Ramos (cell line): ENCODE measurements around the gene TEKT3.

ENCODE experiments used
- in situ Hi-C: fragments of 300-500 bp; cut with MboI; formaldehyde crosslinking; loops from one replicate; pipeline ENCODE4 v1.14.3; 2022; ENCODE audit warnings: low sequenced_read_pairs; ENCODE audit not compliant: unreplicated experiment

The TEKT3 gene

DNA sequence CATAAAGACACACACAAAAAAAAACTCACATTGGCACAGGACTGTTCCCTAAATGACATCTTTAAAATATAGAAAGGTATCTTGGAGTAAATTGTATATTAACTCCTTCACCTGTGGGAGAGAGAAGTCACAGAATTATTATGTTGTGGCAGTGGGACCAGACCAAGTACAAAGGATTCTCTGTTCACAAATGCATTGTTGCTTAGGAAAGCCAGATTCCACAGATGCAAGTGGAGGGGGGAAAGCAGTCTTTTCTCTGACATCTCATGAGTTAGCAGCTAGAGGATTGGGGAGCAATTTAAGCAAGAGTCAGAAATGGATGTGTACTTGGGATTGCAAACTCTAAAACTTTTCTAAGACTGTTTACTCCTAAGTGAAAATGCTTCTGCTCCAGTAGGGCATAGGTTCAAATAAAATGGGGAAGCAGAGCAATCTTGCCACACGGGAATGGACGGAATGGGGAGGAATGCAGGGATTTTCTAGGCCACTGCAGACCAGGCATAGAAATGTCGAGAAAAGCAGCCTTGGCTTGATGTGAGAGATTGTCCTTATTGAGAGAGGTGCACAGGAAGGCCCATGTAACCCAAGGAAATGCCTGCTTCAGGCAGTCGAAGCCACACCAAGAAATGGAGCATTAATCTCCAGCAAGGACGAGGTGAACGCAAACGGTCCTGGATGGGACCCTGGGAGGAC is 72.2 kb downstream of the TEKT3 start:
- in situ Hi-C loops, result no loop called here

DNA sequence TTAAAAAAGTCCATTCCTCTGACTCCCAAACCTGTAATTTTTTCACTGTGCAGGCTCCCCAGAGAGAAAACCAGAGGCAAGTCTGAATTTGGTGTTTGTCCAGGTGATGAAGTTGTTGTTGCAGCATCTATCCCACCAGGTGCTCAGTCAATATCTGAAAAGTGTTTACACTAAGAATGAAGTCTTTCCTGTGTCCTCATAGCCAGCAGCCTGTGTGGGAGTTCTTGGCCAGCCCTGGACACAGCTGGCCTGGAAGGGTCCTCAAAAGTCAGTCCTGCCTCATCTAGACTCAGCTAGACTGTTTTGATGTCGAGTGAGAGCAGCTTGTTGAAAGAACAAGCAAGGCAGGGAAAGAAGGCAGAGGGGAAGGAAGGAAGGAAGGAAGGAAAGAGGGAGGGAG is 72.9 kb downstream of the TEKT3 start:
- in situ Hi-C loops, result no loop called here

DNA sequence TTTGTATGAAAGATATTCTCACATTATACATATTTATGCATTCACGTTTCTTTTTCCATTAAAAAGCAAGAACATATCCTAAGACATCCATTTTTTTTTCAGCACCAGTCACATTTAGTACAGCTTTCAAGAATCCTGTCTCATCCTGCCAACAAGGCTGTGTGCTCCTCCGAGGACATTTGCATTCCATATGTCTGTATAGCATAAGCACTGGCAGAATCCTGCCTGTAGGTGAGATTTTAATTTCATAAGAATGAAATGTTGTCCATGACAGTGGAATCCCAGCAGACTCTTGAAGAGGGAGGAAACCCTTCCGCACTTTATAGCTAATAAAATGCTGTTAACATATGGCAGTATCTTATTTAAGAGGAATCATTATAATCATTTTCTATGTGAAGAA is 73.4 kb downstream of the TEKT3 start:
- in situ Hi-C loops, result no loop called here

GRCh38 chr17:15266325-15267125 is 74.9 kb downstream of the TEKT3 start:
- in situ Hi-C loops, result no loop called here

DNA sequence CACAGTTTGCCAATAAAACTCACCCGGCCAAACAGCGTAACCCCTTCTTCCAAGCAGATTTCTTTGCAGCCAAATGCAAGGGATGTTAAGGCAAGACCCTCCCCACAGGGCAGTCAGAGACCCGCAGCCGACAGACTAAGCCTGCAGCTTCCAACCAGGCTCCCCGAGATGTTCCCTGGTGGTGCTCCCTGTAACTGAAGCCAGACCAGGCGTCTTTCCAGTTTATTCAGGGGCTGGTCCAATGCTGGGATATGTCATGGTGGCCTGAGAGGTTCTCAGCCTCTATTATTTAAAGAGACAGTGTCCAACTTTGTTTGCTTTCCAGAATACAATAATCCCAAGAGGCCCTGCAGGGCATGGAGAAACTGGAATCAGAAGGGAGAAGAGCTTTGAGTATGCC is 76.3 kb downstream of the TEKT3 start, which contains the start of gene PMP22:
PMP22 (minus strand) TSS at position 196 of the 400 bp plus-strand sequence. CDS start 4,599 bp downstream, outside the sequence.
- in situ Hi-C loops, result no loop called here

DNA sequence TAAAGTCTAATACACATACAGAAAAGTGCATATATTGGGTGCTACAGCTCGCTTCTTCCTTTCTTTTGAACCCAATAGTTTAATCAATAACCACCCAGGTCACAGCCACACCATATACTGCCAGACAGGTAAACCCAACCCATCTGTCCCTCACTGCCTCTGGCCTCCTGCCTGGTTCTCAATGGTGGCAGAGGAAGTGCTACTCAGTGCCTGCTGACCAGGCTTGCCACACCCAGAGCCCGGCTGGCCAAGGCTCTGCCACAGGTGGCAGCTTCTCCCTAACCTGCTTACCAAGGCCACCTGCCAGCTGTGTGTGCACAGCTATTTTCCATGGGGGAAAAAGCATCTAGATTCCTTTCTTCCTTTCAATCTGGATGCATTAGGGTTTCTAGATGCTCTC is 76.9 kb downstream of the TEKT3 start:
- in situ Hi-C loops, result no loop called here

DNA sequence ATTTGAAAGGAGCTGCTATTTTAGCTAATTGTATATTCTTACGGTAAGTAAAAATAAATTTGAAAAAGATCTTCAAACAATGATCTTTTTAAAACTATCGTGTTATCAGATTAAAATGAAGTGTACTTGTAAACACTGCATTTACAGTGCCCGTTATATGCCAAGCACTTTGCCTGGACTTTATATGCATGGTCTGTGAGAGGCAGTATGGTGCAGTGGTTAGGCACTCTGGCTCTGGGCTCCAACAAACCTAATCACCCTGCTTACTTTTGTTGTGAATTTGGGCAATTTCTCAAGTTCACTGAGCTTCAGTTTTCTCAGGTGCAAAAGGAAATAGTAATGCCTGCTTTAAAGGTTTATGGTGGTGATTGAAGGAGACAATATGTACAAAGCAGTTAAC is 77.7 kb downstream of the TEKT3 start:
- in situ Hi-C loops, result no loop called here

- in situ Hi-C loops, result no loop called here
These were observed 78.2 kb downstream of the TEKT3 start for GRCh38 chr17:15263206-15263579.

GRCh38 chr17:15262291-15263205 is 78.8 kb downstream of the TEKT3 start:
- in situ Hi-C loops, result no loop called here

GRCh38 chr17:15261802-15262290 is 79.6 kb downstream of the TEKT3 start:
- in situ Hi-C loops, result no loop called here

DNA sequence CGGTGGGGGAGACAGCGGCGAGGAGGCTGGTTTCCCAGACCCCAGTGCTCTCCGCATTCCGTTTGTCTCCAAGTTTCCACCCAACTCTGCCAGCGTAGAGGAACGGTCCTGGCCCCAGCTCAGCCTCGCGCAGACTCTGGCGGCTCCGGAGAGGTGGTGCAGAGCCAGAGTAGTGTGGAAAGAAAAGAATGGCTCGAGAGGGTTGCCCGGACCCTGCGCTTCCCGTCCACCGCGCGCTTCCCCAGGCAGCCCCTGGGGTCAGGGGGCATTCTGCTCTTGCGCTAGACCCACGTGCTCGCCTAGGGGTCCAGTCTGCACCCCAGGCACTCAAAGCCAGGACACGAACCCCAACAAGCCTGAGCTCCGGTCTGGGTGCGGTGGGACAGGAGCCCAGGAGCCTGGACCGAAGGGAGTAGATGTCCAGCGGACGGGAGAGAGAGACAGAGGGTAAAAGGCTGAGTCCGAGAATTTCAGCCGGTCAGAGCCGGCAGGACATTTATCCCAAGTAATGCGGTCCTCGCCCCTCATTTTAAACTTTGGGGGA is 80.1 kb downstream of the TEKT3 start:
- in situ Hi-C loops, result no loop called here

DNA sequence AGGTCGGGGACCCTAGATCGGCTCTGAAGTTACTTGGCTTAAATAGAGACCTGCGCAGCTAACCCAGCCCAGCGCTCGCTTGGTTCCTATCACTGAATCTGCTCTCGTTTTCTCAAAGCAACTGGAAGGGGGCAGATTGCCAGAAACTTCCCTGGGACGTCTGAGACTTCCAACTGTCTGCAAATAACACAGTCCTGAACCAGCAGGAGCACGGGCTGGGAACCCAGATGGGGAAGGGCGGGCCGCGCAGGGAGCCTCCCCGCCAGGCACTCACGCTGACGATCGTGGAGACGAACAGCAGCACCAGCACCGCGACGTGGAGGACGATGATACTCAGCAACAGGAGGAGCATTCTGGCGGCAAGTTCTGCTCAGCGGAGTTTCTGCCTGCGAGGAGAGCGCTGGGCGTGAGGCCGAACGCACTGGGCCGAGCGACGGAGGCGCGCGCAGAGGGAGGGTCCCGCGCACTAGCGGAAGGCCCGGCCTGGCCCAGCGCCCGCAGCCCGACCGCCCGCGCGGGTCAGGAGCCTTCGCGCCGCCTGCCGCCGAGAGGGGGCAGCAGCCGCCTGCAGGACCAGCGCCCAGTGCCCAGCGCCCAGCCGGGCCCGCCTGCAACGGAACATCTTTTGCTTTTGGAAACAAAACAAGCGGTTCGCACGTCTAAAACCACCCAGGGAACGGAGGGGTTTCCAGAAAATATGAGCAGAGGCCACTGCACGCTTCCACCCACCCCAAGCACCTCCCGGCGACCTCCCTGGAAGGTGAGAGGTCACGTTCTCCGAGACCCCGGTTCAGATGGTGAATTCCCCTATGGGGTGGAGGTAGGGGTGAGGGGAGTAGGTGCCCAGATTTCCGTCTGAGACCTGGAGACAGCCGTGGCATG is 80.8 kb downstream of the TEKT3 start:
- in situ Hi-C loops, result no loop called here

DNA sequence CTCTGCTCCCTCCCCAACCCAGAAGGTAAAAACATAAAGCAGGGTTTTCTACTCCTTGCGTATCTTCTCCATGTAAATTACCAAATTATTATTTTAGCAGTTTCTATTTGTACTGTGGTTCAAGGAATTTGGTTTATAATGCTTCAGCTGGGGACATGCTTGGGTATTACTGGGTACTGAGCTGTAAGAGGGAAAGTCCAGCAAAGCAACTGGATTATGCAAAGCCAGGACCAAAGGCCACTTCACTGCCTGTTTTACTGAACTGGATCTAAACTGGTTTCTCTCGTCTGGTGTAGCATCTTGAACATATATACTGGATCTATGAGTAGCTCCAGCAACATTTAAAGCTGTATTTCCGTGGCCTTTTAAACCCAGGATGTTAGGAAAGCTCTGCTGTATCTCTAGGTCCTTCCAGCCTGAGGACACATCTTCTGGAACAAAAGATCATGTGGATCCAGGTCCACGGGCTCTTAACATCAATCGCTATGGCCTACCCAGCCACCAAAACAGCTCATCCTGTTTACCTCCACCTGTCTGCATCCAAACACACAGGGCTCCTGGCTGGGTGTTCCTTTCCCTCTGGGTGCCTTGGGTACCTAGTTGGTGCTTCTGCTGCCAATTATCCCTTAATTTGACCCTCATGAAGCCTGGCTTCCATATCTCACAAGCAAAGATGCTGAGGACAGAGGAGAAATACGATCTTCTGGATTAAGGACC is 83.4 kb downstream of the TEKT3 start:
- in situ Hi-C loops, result loop anchor here (10.0 kb wide), 1 partner anchor 247 kb away; no protein-coding TSS in a partner anchor

GRCh38 chr17:15257258-15257788 is 84.1 kb downstream of the TEKT3 start:
- in situ Hi-C loops, result loop anchor here (10.0 kb wide), 1 partner anchor 247 kb away; no protein-coding TSS in a partner anchor

DNA sequence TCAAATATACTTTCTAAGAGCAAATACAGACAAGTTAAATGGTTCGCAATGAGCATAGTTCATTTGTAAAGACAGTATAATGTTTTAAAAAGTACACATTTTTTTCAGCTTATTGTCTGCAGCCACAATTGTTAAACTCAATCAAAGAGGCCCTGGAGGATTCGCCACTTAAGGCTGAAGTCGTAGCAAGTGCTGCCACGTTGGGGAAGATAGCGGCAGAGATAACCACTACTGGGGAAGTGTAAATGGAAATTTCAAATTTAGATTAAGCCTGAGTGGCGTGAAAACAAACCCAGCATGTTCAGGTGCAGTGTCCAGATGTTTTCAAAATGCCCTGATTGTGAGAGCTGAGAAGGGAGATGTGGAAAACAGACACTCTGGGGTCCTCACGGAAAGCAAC is 84.7 kb downstream of the TEKT3 start:
- in situ Hi-C loops, result loop anchor here (10.0 kb wide), 1 partner anchor 248 kb away; no protein-coding TSS in a partner anchor

DNA sequence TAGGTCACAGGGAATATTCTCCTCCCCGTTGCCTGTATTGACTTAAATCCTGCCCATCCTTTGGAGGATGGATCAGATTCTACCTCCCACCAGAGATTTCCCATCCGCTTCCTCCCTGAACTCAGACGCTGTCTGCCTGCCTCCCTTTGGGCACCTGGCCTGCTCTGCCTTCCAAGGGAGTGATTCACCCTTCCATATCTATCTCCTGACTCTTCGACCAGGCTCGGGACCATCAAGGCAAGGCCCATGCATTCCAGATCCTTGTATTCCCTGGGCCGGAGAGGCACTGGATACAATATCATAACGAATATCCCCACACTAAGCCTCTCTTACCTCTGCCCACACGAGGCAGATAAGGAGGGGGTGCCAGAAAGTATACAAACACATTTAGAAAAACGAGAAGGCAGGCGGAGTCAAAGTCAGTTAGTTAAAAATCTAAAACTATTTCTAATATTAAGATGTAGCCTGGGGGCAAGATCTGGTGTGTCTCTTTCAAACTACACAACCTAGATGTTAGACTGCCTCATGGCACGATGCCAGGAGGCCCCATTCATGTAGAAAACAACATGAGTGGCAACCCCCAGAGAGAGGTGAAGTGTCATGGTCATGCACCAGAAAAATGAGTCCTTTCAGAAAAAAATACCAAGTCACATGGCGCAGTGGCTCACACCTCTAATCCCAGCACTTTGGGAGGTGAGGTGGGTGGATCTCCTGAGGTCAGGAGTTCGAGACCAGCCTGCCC is 85.5 kb downstream of the TEKT3 start:
- in situ Hi-C loops, result loop anchor here (10.0 kb wide), 1 partner anchor 249 kb away; no protein-coding TSS in a partner anchor
